HL-60/S4 treated with retinoic acid at 250 ng/mL for 4 days and 3 days (cell line): Measurements from ENCODE around the gene OR6B3.
"Not testable (repeated sequence)": the region's sequence is repeated elsewhere in the genome, so short reads cannot be mapped to it uniquely, and the experiment has no call there.

ENCODE experiments used
- in situ Hi-C: fragments of 300-500 bp; cut with MboI; formaldehyde crosslinking; loops from 2 replicates; pipeline ENCODE4 v1.7.0; 2022; ENCODE audit warnings: low sequenced_read_pairs

The OR6B3 gene

DNA sequence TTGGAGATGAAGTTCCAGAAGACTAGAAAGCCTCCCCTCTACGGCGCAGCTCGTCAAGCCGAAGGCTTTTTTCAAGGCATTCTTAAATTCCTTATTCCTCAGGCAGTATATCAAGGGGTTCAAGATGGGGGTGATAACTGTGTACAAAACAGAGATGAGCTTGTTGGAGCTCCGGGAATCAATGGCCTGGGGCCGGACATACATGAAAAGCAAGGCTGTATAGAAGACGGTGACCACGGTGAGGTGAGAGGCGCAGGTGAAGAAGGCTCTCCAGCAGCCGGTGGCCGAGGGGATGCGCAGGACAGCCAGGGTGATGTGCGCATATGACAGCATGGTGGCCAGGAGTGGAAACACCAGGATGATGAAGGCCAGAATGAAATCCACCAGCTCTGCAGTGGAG, 8.2 kb downstream of the OR6B3 start:
- in situ Hi-C loops, result no loop called here

DNA sequence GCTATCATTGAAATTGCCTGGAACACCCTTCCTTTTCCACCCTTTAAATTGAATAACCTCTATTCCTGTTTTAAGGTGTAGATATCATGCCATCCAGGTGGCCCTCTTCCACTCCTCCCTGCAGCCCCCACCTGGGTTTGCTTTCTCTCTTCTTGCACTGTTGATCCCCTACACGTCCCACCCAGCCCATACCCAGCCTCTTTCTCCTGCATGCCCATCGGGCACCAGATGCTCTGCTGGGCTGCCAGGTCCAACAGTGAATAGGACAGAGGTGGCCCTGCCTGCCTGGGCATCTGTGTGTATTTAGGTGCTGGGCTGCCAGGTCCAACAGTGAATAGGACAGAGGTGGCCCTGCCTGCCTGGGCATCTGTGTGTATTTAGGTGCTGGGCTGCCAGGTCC, 9.2 kb downstream of the OR6B3 start:
- in situ Hi-C loops, result not testable (repeated sequence)

DNA sequence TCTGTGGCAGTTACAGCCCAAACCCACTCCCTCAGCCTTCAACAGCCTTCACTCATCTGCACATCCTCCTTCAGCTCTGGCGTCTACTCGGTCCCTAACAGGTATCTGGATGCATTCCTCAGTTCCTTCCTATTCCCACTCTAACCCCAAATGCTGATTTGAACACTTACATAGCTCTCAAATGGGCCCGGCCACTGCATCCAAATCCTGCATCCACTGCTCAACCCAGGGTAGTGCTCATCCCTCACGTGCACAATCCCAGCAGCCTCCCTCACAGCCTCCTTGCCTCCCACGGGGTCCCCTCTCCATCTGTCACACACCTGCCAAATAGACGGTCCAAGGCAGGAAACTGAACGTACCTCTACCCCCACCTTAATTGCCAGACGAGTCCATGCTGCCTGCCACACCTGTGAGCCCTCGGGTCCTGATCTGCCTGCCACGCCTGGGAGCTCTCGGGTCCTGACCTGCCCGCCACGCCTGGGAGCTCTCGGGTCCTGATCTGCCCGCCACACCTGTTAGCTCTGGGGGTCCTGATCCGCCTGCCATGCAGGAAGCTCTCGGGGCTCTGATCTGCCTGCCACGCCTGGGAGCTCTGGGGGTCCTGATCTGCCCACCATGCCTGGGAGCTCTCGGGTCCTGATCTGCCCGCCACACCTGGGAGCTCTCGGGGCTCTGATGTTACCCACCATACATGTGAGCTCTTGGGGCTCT, 9.9 kb downstream of the OR6B3 start:
- in situ Hi-C loops, result no loop called here

DNA sequence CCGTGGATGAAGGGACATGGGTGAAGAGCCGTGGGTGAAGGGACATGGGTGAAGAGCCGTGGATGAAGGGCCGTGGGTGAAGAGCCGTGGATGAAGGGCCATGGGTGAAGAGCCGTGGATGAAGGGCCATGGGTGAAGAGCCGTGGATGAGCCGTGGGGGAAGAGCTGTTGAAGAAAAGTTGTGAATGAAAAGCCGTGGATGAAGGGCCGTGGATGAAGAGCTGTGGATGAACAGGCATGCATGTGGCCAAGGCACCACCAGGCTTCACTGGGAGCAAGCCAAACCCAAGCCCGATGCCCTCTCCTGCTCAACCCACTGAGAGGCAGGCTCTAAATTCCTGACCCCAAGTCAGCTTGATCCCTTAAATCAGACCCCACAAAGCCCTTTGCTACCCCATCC, 10.6 kb downstream of the OR6B3 start:
- in situ Hi-C loops, result no loop called here

DNA sequence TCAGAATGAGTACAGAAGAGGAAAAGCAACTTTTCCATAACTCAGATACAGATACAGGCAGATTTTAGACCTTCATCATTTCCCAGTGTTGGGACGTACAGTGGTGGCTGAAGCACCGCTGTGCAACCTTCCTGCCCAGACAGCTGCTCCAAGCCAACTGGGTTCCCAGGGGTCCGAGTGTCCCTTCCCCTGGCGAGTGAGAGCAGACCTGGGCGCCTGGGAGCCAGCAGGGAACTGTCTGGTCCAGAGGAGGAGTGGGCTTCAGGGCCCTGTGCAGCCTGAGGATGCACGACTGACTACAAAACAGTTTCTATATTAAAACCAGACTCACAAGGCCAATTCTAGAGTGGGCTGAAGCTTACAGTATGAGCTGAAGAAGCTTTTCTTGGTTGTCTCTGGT, 12.0 kb downstream of the OR6B3 start:
- in situ Hi-C loops, result no loop called here

DNA sequence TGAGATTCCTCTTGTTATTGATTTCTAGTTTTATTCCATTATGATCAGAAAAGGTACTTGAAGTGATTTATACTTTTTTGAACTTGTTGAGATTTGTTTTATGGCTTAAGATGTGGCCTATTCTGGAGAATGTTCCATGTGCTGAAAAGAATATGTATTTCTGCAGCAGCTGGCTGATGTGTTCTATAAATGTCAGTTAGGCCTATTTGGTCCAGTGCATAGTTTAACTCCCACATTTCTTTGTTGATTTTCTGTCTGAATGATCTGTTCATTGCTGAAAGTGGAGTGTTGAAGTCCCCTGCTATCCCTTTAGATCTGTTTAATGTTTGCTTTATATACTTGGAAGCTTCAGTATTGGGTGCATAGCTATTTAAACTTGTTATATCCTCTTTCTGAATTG, 16.0 kb downstream of the OR6B3 start:
- in situ Hi-C loops, result no loop called here

DNA sequence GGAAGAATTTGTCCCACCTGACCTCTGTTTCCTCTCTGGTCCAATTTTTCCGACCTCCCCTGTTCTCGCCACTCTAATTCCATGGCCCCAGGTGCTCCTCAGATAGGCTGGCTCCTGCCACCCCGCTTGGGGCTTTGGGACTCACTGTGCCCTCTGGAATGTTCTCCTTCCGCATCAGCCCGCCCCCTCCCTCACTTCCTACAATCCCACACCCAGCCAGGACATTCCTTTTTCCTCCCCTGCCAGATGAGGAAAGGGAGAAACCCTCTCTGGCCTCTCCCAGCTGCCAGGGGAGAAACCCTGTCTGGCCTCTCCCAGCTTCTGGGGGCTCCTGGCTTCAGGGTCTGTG, 20.0 kb downstream of the OR6B3 start:
- in situ Hi-C loops, result no loop called here

DNA sequence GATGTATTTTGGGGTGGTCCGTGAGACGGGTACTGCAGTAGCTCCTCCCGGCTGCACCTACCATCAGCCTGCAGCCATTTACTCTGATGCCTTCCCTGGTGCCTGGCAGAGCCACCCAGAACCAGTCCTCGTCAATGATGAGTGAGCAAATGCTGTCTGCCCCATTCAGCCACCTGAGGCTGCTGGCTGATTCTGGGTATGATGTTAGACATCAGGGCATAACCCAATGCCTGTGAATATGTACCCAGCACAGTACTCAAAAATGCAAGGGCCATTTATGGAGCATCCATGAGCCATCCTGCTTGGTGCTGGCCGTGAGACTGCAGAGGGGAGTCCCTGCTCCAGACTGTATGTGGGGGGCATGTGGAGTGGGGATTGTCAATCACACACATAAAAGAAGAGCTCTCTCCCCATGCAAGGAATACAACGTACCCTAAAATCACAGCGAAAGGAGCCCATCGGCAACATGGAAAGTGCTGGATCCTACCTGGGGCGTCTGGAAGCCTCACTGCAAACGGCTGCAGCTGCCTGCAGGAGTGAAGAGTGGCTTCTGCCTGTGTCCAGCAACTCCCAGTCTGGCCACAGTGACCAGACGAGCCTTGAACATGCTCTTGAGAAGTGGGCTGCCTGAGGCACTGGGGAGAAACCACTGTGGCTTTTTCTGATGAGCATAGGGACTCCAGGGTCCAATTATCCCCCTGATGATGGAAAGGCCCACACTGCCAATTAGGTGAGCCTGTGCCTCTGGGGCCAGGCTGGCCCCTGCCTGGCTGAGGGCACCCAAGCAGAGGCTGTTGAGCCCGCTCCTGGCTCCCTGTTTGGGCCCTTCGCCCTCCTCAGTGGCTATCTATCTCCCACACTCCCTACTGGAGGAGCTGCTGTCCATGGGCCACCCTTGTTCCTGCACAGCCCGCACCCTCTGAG, 20.7 kb downstream of the OR6B3 start:
- in situ Hi-C loops, result no loop called here

DNA sequence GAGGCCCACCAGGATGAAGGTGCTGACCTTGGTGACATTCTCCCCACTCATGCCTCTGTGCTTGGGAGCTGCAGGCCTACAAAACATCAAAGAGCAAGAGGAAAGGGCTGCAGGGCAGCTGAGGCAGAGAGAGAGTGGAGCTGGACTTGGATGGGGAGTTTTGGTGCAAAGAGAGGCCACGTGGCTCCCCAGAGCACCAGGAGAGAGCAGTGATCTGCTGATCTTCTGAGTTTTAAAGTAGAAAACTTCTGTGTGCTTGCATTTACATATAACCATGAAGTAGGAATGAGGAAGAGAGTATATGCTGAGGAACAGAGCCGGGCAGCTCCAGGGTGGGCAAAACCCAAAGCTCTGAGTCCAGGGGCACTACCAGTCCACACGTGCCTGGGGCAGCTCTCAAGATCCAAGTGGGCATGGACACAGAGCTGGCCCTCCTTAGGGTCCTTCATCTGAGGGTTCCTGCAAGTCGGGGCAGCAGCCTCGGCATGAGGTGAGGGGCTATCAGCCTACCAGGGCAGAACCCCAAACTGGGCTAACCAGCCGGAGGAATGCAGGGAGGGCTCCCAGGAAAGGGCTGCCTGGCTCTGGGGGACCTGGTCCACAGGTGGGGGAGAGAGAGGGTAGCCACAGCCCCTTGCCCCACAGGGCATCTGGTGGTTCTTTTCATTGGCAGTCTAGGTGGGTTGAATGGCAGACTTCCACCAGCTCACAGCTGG, 22.8 kb downstream of the OR6B3 start, which contains the start of gene OR6B2:
Gene OR6B2, minus strand, starts transcription at position 51 of the 716 bp plus-strand sequence. Its CDS starts 0 bp downstream, at position 51.
- in situ Hi-C loops, result no loop called here

DNA sequence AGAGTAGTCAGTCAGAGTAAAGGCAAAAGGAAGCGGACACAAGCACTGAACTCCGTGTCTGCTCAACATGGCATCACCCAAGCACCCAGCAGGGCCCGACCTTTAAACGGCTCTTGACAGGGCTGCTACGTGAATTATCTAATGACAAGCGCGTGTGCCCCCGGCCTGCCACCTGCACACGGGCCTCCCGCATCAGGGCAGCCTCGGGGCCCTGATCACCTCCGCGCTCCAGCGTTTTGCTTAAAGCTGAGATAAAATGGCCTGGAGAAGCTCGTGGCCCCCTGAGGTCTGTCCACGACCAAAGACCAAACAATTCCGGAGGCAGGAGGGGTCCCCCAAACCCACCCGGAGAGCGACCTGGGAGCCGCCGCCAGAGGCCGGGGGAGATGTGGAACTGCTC, 28.6 kb downstream of the OR6B3 start:
- in situ Hi-C loops, result no loop called here

DNA sequence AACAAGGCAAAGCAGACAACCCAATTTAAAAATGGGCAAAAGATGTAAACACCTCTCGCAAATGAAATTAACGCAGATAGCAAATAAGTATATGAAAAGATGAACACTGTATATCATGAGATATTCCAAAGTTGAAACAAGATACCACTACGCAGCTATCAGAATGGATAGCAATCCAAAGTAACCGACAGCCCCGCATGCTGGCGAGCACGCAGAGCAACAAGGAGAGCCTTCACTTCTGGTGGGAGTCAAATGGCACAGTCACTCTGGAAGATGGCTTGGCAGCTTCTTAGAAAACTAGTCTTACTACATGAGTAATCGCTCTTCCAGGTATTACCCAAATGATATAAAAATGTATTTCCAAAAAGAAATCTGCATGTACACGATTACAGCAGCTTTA, 29.5 kb downstream of the OR6B3 start:
- in situ Hi-C loops, result no loop called here

DNA sequence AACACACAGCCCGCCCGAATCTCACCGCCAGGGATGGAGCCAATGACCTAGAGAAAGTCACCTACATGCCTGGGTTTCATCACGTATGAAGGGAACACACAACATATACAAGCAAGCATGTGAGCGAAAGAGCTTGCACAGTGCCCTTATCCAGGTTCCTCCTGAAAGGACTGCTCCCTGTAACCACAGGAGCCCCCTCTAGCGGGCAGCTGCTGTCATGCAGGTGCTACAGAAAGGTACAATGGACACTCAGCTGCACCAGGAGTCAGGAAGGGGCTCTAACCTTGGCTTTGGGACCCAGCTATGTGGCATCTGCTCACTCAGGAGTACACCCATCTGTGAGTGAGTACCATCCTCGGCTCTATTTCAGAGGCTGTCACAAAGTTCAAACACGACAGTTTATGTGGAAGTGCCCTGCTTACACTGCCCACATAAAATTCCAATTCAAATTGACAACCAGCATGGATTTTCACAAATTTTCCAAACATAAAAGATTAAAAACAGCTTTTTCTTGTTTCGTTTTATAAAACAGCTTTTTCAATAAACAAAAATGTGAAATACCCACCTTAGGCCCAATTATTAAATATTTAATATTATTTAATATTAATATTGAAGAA, 31.7 kb downstream of the OR6B3 start:
- in situ Hi-C loops, result no loop called here

DNA sequence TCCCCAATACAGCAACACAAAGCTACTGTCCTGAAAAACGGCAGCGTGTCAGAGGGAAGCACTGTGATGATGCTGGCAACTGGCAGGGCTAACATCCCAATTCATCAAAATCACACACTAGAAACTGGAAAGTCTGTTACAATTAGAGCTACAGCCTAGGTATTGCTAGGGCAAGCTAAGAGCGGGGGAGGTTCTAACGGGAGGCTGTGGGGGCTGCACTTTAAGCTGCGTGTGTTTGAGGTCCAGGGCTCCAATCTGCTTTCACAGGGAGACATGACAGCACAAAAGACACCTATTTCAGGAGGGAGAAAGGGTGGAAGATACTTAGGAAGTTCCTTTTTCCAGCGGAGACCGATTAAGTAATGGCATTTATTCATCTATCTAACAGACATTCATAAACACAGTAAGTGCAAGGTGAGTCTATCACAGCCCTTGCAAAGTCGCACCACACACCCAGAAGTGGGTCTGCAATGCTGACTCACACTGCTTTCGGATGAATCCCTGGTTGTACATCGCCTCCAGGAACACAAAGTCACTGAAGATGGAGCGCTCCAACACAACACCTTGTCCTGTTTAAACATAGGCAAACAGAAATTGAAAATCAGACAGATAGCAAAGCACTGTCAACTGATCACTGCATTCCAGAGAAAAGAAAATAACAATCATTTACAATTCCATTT, 35.1 kb downstream of the OR6B3 start:
- in situ Hi-C loops, result no loop called here

DNA sequence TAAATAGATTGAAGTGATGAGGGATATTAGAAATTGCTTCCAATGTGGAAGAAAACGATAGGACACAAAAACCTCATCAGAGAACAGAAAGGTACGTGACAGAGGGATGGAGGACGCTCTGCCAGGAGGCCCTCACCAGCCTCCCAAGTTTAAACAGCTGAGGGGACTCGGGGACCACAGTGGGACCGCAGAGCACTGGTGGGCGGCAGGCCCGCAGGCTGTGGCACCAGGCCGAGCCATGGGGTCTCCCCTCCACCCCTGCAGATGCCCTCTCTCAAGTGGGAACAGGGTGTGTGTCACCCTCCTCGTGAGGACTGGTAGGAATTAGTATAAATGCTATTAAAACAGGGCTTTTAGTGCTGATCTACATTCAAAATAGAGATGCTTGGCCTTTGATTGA, 39.0 kb downstream of the OR6B3 start:
- in situ Hi-C loops, result no loop called here

DNA sequence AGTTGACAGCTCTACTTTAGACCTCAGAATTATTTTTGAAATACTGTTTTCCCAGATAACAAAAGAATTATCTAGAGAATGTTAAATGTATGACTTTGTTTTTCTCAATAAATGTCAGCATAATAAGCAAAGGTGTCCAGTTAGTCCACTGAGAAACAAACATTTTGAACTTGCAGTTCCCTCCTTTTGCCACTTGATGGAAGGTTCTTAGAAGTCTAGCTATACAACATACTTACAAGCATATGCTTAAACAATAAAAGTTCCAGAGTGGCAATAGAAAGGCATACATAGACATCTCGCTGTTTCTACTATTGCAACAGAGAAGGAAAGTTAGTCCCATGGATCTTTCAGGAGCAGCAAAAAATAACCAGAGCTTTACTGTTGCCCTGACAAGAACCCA, 40.0 kb downstream of the OR6B3 start:
- in situ Hi-C loops, result no loop called here

DNA sequence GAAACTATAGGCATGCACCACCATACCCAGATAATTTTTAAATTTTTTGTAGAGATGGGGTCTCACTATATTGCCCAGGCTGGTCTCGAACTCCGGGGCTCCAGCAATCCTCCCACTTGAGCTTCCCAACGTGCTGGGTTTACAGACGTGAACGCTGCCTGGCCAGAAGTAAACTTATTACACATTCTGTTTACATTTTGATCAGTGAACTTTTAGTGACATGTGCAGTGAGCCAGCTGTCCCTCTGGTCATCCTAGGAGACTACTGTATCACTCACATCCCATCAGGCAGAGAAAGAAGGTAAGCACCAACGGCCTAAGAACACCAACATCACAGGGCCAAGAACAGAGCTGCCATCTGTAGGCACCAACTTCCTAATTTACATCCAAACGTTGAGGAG, 50.3 kb downstream of the OR6B3 start:
- in situ Hi-C loops, result no loop called here

DNA sequence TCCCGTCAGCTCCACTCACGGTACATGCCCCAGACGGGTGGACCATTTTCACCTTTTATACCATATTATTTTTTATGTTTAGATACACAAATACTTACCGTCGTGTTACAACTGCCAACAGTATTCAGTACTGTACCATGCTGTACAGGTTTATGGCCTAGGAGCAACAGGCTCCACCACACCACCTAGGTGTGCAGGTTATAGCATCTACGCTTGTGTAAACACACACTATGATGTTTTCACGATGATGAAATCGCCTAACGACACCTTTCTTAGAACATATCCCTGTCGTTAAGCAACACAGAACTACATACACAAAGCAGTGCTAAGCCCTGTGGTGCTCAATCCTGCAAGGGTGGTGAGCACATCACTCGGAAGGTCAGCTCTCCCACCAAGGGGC, 52.6 kb downstream of the OR6B3 start:
- in situ Hi-C loops, result no loop called here

DNA sequence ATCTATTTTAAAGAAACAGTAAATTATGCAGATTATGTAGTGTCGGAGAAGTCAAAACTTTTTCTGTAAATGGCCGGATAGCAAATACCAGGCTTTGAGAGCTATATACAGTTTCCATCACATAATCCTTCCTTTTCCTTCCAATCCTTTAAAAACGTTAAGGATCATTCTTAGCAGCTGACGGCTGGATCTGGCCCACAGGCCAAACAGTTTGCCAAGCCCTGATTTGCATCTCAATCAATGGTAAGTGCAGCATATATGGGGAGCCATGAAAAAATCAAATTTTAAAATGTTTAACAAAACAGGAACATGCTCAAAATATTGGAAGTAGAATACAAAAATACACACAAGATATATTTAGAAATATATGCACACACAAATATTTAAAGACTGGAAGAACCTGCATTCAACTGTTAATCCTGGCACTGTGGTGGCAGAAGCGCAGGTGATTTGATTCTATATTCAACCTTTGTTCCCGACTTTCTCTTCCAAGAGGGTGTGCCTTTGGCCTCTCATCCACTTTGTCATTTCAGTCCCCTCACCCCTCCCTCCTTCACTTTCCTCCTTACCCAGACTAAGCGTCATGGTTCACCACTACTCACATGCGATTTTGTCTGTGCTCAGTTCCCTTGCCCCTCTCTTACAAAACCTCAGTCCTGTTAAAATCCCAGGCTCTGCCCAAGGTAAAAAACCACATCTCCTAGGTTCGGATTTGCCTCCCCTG, 55.5 kb downstream of the OR6B3 start:
- in situ Hi-C loops, result loop anchor here (25.0 kb wide), 1 partner anchor 961 kb away; no protein-coding TSS in a partner anchor
